ENCODE results near the gene B4GALNT1. TPM values are rescaled to one million over a fixed set of nuclear protein-coding genes. Genes with fewer than 3 reads are reported as not detected.
A peak's percentile ranks its signal among the peaks of the same experiment; 100 is the strongest.

Gene B4GALNT1
- total and polyA plus RNA-seq, 9 of the 15 experiments (the other 6 are each of a cell fraction or from before 2014, with no cell fraction given) = 1.0 to 32.2 (median 9.8) TPM

GRCh38 chr12:57621497-57622292, 11.3 kb downstream of the B4GALNT1 start (continued):
- no peak for TF ChIP-seq ZNF766 (CRISPR knock-in tag; conservative IDR thresholded peaks at IDR 0.05)
- TF ChIP-seq SNAPC5 (CRISPR knock-in tag; IDR thresholded peaks at IDR 0.05) = no peak
- peak; percentile 81 for TF ChIP-seq GATAD2A (IDR thresholded peaks at IDR 0.05)
- no peak; the same call in 1 of the 2 replicates for TF ChIP-seq CREM (IDR thresholded peaks at IDR 0.05; ENCODE audit: low read depth)
- TF ChIP-seq IFI16 (CRISPR knock-in tag; IDR thresholded peaks at IDR 0.05) = no peak
- TF ChIP-seq RNF2 (IDR thresholded peaks at IDR 0.05) = no peak
- no peak for TF ChIP-seq ZNF165 (CRISPR knock-in tag; IDR thresholded peaks at IDR 0.05; ENCODE audit: borderline replicate concordance)
- TF ChIP-seq, protein P1, sequence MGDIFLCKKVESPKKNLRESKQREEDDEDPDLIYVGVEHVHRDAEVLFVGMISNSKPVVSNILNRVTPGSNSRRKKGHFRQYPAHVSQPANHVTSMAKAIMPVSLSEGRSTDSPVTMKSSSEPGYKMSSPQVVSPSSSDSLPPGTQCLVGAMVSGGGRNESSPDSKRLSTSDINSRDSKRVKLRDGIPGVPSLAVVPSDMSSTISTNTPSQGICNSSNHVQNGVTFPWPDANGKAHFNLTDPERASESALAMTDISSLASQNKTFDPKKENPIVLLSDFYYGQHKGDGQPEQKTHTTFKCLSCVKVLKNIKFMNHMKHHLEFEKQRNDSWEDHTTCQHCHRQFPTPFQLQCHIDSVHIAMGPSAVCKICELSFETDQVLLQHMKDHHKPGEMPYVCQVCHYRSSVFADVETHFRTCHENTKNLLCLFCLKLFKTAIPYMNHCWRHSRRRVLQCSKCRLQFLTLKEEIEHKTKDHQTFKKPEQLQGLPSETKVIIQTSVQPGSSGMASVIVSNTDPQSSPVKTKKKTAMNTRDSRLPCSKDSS (IDR thresholded peaks at IDR 0.05; ENCODE audit: low read depth, partially characterized antibody) = no peak
- TF ChIP-seq, protein P2, sequence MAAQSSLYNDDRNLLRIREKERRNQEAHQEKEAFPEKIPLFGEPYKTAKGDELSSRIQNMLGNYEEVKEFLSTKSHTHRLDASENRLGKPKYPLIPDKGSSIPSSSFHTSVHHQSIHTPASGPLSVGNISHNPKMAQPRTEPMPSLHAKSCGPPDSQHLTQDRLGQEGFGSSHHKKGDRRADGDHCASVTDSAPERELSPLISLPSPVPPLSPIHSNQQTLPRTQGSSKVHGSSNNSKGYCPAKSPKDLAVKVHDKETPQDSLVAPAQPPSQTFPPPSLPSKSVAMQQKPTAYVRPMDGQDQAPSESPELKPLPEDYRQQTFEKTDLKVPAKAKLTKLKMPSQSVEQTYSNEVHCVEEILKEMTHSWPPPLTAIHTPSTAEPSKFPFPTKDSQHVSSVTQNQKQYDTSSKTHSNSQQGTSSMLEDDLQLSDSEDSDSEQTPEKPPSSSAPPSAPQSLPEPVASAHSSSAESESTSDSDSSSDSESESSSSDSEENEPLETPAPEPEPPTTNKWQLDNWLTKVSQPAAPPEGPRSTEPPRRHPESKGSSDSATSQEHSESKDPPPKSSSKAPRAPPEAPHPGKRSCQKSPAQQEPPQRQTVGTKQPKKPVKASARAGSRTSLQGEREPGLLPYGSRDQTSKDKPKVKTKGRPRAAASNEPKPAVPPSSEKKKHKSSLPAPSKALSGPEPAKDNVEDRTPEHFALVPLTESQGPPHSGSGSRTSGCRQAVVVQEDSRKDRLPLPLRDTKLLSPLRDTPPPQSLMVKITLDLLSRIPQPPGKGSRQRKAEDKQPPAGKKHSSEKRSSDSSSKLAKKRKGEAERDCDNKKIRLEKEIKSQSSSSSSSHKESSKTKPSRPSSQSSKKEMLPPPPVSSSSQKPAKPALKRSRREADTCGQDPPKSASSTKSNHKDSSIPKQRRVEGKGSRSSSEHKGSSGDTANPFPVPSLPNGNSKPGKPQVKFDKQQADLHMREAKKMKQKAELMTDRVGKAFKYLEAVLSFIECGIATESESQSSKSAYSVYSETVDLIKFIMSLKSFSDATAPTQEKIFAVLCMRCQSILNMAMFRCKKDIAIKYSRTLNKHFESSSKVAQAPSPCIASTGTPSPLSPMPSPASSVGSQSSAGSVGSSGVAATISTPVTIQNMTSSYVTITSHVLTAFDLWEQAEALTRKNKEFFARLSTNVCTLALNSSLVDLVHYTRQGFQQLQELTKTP (IDR thresholded peaks at IDR 0.05; ENCODE audit: low read depth in 1 of 2, partially characterized antibody in 2 of 2) = no peak
- no peak for TF ChIP-seq ZNF436 (CRISPR knock-in tag; IDR thresholded peaks at IDR 0.05)
- TF ChIP-seq EP300 (IDR thresholded peaks at IDR 0.05; ENCODE audit: low read length) = no peak
- no peak for TF ChIP-seq SPI1 (IDR thresholded peaks at IDR 0.05; ENCODE audit: borderline replicate concordance, low read depth, low read length)
- TF ChIP-seq ZNF445 (CRISPR knock-in tag; IDR thresholded peaks at IDR 0.05; ENCODE audit: low read depth) = no peak
- TF ChIP-seq ZBED1 (IDR thresholded peaks at IDR 0.05) = no peak
- TF ChIP-seq LEF1 (IDR thresholded peaks at IDR 0.05) = no peak
- TF ChIP-seq ATF7 (IDR thresholded peaks at IDR 0.05) = 0 out of 2 replicates have a peak, but pooled peaks have one; percentile 11
- no peak for TF ChIP-seq ZNF449 (CRISPR knock-in tag; IDR thresholded peaks at IDR 0.05)
- TF ChIP-seq MTF1 (CRISPR knock-in tag; IDR thresholded peaks at IDR 0.05; ENCODE audit: borderline replicate concordance) = no peak
- TF ChIP-seq CREBBP (IDR thresholded peaks at IDR 0.05; ENCODE audit: low read depth, low read length) = no peak
- TF ChIP-seq ZNF512 (tag; IDR thresholded peaks at IDR 0.05) = no peak
- no peak for TF ChIP-seq ZC3H11A (IDR thresholded peaks at IDR 0.05; ENCODE audit: low read depth, low read length)
